Adipose tissue (tissue), 3 donors: ENCODE measurements around the gene SPOCD1. TPM values are rescaled to one million over a fixed set of nuclear protein-coding genes. Genes with fewer than 3 reads are reported as not detected.

ENCODE experiments used
- H3K27ac ChIP-seq: one replicate; pipeline ENCODE4 v1.5.1; 2013; ENCODE audit warnings: low read depth, low read length
- WGBS, 3 donors: extraction: QIAGEN DNeasy Blood & Tissue Kit; methylation state at CpG; one replicate each; pipeline ENCODE4 v1.1.7; 2013; 5-methylcytosine and 5-hydroxymethylcytosine counted together
- polyA plus RNA-seq, 3 donors: library from polyadenylated mRNA; stranded (reverse); fragments of 200-250 nt; gene quantifications; one replicate each; pipeline ENCODE4 v1.2.3, GENCODE V29; 2013
- donor health status: healthy with polysubstance abuse.
- donor health status: Bipolar disorder and iron deficiency.
- donor health status: healthy.

Gene SPOCD1
- 1 to 10 TPM in 2 of 3 donors, under 1 TPM in 1; 0.18 to 6.8 (median 1.0) TPM for polyA plus RNA-seq

- H3K27ac ChIP-seq: no peak within 1 kb of the TSS
- WGBS, 3 donors: 37 to 51% (median 46%) methylated on average over 23 of the region's 23 CpGs
Observed at GRCh38 chr1:31815752-31816500, at the start of gene SPOCD1. SPOCD1 (minus strand) TSS chr1:31816022; CDS start chr1:31815333, 689 bp downstream.

DNA sequence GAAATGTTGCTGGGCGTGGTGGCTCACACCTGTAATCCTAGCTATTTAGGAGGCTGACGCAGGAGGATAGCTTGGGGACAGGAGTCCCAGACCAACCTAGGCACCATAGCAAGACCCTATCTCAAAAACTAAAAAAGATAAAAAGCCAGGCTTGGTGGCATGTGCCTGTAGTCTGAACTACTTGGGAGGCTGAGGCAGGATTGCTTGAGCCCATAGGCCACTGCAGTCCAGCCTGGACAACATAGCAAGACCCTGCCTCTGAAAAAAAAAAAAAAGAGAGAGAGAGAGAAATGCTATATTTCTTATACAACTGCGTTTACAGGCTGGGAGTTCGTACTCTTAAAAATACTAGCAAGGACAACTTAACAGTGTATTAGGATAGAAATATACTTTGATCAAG lies 46.2 kb upstream of the SPOCD1 start:
- WGBS, 3 donors: 95 to 96% (median 95%) methylated on average over 4 of the region's 4 CpGs
- no peak overlapping the region for H3K27ac ChIP-seq

GRCh38 chr1:31861346-31861745 lies 45.5 kb upstream of the SPOCD1 start:
- H3K27ac ChIP-seq: no peak overlapping the region
- WGBS, 3 donors: 85 to 88% (median 87%) methylated on average over 5 of the region's 5 CpGs

GRCh38 chr1:31860581-31860980 lies 44.8 kb upstream of the SPOCD1 start:
- H3K27ac ChIP-seq: no peak overlapping the region
- WGBS, 3 donors: 66 to 90% (median 70%) methylated on average over 7 of the region's 7 CpGs

DNA sequence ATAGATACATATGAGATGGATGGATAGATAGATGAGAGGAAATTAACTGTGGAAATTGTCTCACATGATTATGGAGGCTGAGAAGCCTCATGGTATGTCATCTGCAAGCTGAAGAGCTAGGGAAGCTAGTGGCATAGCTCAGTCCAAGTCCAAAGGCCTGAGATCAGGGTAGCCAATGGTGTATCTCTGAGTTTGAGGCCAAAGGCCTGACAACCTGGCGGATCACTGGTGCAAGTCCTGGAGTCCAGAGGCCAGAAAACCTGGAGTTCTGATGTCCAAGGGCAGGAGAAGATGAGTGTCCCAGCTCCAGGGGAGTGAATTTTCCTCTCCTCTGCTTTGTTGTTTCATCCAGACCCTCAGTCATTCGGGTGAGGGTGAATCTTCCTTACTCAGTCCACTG lies 43.9 kb upstream of the SPOCD1 start:
- no peak overlapping the region for H3K27ac ChIP-seq
- 93 to 99% (median 94%) methylated on average over 2 of the region's 2 CpGs for WGBS, 3 donors

DNA sequence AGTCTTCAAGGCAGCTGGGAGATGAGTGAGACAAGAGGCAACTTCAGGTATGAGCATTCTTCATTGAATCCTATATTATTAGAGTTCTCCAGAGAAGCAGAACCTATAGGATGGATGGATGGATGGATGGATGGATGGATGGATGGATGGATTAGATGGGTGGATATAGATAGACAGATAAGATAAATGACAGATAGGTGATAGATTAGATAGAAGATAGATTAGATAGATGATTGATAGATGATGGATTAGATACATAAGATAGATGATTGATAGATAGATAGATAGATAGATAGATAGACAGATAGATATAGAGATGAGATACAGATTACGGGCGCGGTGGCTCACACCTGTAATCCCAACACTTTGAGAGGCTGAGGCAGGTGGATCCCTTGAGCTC lies 43.2 kb upstream of the SPOCD1 start:
- H3K27ac ChIP-seq: no peak overlapping the region
- WGBS, 3 donors: 95 to 98% (median 98%) methylated on average over 3 of the region's 3 CpGs

DNA sequence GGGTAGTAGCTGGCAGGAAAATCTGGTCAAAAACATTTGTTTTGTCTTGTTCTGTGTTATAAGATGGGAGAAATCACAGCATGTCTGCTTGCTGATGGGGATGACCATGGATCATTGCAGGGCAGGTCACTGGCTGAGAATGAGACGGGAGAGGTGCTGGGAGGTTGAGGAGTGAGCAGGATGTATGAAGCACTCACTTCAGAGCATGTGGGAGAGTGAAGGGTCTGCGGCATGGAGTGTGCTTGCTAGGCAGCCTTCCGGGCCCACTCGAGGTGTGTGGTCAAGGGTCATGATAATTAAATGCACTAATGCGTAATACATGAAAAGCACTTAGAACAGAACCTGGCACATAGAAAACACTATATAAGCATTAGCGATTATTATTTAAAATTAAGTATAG lies 42.0 kb upstream of the SPOCD1 start:
- H3K27ac ChIP-seq: no peak overlapping the region
- 80 to 89% (median 81%) methylated on average over 6 of the region's 6 CpGs for WGBS, 3 donors

DNA sequence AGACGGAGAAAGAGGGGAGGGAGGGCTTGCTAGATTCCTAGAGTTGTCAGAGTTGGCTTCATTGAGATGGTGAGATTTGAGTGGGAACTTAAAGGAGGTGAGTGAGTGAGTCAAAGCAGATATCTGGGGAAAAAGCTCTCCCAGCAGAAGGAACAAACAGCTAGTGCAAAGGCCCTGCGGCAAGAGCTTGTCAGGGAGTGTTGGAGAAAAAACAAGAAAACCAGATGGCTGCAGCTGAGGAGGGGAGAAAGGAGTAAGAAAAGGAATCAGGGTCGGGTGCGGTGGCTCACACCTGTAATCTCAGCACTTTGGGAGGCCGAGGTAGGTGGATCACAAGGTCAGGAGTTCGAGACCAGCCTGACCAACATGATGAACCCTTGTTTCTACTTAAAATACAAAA lies 40.3 kb upstream of the SPOCD1 start:
- H3K27ac ChIP-seq: no peak overlapping the region
- WGBS, 3 donors: 91 to 94% (median 93%) methylated on average over 6 of the region's 6 CpGs

DNA sequence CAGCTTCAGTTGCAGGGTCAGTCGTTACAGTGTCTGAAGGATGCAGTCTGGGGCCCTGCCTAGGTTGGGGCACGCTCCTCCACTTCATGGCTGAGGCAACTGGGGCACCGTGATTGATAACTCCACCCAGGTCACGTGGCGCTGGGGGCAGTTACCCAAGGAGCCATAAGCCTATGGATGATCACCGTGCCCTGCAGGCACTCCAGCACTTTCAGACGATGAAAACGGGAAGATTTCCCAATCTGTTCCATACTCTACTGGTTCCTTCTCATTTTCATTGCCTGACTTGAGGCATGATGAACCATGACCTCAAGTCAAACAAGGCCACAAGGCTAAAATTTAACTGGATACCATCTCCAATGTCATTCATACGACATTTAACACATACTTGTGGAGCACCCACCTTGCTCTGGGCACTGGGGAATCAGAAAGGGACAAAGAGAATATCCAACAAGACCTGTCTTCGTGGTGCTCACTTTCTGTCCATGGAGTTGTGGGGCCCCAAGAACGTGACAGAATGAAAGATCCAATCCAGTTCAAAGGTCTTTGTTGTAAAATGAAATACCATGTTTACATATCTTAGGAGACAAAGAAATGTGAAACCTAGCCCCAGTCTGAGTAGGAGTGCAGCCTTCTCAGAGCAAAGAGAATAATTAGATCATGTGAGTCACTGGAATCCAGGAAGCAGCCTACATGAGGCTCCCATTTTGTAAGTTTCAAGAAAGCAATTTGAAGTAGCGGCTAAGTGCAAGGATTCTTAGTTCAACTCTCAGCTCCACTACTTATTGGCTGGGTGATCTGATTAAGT lies 39.4 kb upstream of the SPOCD1 start:
- no peak overlapping the region for H3K27ac ChIP-seq
- 82 to 89% (median 83%) methylated on average over 12 of the region's 12 CpGs for WGBS, 3 donors

GRCh38 chr1:31849653-31850052 lies 33.8 kb upstream of the SPOCD1 start:
- WGBS, 3 donors: 79 to 87% (median 81%) methylated on average over 5 of the region's 5 CpGs
- no peak overlapping the region for H3K27ac ChIP-seq

GRCh38 chr1:31848381-31848897 lies 32.6 kb upstream of the SPOCD1 start:
- no peak overlapping the region for H3K27ac ChIP-seq
- WGBS, 3 donors: 47 to 74% (median 63%) methylated on average over 11 of the region's 11 CpGs

DNA sequence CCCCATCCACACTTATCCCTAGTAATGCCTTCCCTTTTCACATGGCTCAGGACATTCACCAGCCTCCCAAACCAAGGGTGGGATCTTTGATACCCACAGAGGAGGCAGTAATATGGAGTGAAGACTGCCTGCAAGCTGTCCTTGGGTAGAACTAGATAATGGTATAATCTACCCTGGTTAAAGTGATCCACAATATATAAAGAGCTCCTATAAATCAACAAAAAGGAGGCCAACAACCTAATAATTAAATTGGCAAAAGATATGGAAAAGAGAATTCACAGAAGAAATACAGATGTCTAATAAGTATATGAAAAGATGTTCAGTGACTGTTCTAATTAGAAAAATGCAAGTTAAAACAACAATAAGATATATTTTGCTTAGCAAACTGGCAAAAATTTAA lies 30.7 kb upstream of the SPOCD1 start:
- H3K27ac ChIP-seq: no peak overlapping the region

DNA sequence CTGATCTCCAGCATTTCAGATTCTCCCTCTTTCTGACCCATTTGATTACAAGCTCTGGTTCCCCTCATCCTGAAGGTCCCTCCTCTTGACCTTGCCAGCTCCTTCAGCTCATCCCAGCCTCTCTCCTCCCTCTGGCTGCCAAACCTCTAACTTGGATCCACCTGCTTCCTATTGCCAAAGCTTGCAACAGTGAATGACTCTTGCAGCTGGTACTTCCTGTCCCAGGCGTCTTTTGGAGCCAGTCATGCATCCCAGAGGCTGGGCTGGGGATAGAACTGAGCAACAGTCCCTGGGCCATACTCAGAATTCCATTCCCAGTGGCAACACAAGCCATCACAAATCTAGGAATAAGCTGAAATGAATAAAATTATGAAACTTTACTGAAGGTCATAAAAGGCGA lies 27.7 kb upstream of the SPOCD1 start:
- 51 to 77% (median 60%) methylated on average over 2 of the region's 2 CpGs for WGBS, 3 donors
- H3K27ac ChIP-seq: no peak overlapping the region

- 84 to 93% (median 92%) methylated on average over 6 of the region's 6 CpGs for WGBS, 3 donors
- no peak overlapping the region for H3K27ac ChIP-seq
Observed at GRCh38 chr1:31839662-31840343, 24.0 kb upstream of the SPOCD1 start.

DNA sequence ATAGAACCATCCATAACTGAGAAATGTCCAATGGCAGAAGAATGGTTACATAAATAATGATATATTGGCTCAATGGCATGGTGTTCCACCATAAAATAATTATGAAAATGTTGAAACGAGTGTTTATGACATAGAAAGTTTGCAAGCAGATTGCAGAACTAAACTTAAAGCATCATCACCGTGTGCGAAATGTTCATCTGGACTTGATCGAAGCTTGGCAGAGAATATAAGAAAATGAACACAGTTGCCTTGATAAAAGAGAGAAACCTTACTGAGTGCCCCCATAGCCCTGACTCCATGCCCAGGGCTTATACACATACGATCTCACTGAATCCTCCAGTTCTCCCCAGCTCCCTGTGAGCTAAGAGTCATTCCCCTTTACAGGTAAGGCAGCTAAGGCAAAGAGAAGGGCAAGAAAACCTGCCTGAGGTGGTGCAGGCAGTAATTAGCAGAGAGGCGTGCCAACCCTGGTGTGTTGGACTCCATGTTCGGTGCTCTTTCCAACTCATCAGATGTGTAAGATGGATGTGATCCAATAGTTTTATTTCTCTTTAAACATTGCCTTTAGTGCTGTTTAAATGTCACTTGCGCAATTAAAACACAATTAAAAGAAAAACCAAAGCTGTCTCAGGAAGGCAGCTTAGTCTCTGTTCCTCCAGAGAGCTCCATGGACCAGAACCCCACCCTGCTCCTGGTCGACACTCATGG lies 21.8 kb upstream of the SPOCD1 start:
- H3K27ac ChIP-seq: no peak overlapping the region
- WGBS, 3 donors: 78 to 90% (median 80%) methylated on average over 9 of the region's 9 CpGs

DNA sequence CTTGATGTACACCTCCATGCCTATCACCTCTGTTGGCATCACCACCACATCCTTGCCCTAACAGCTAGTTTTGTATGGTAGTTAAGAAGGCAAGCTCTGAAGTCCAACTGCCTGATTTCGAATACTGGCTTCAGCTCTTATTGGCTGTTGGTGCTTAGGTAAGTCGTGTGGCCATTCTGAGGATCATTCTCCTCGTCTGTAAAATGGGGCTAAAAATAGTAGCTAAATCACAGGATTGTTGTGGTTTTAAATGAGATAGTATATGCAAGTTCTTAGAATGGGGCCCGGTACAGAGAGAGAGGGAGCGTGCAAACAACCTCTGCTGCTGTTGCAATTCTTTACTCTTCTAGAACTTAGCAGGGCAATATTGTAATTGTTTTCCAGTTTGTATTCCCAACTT lies 20.8 kb upstream of the SPOCD1 start:
- 84 to 87% (median 87%) methylated on average over 5 of the region's 5 CpGs for WGBS, 3 donors
- no peak overlapping the region for H3K27ac ChIP-seq

DNA sequence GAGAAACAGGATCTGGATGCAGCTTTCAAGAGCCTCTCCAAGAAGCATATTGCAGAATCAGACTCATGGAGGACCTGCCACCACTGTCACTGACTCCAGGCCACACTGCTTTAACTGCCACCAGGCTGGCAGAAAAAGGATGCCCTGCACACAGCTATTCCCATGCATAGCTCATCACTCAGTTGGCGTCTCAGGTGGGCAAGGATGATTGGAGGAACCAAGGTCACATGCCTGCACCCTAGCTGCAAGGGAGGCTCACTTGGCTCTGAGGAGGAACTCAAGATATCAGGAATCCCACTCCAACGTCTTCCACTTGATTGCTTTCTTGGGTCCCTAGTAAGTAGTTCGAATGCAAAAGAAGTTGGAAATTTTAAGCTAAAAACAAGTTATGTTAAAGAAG lies 19.6 kb upstream of the SPOCD1 start:
- H3K27ac ChIP-seq: no peak overlapping the region
- 82 to 93% (median 88%) methylated on average over 3 of the region's 3 CpGs for WGBS, 3 donors

GRCh38 chr1:31834501-31834900 lies 18.7 kb upstream of the SPOCD1 start:
- 85 to 95% (median 88%) methylated on average over 6 of the region's 6 CpGs for WGBS, 3 donors
- no peak overlapping the region for H3K27ac ChIP-seq
